HCT116 (cell line): Measurements from ENCODE around the gene CETN2.

Experiments used
- CEBPB ChIP-seq: IDR thresholded peaks from 2 replicates; pipeline ENCODE4 v1.6.1; 2012; ENCODE audit warnings: low read depth
- CTCF ChIP-seq, 3 experiments: fragments of 200-600 bp in 1 of 3; sonication (generic) in 1 of 3; IDR thresholded peaks in 2 of 3; conservative IDR thresholded peaks in 1 of 3; 2 replicates each; pipeline ENCODE4 v1.5.1; 2012 to 2017; ENCODE audit warnings: low read depth in 2 of 3, low read length in 2 of 3, antibody characterized with exemption in 1 of 3, borderline replicate concordance in 1 of 3, control low read depth in 1 of 3, mild to moderate bottlenecking in 1 of 3, mixed read lengths in 1 of 3, mixed run types in 1 of 3, moderate library complexity in 1 of 3; ENCODE audit not compliant: insufficient read depth in 1 of 3
- EZH2 ChIP-seq: fragments of 200-600 bp; sonication (generic); IDR thresholded peaks from 2 replicates; pipeline ENCODE4 v1.6.1; 2017; ENCODE audit warnings: antibody characterized with exemption, mixed run types
- EZH2phosphoT487 ChIP-seq: fragments of 200-600 bp; IDR thresholded peaks from 2 replicates; pipeline ENCODE4 v1.6.1; 2018; ENCODE audit warnings: antibody characterized with exemption, borderline replicate concordance
- POLR2A ChIP-seq: IDR thresholded peaks from 2 replicates; pipeline ENCODE4 v1.7.0; 2011; ENCODE audit warnings: borderline replicate concordance; ENCODE audit not compliant: insufficient read depth, insufficient read length; ENCODE audit errors: extremely low read depth
- RAD21 ChIP-seq: IDR thresholded peaks from 2 replicates; pipeline ENCODE4 v1.6.1; 2012; ENCODE audit warnings: low read depth, mild to moderate bottlenecking
- REST ChIP-seq: IDR thresholded peaks from 2 replicates; pipeline ENCODE4 v1.6.1; 2012; ENCODE audit warnings: low read depth

- TF ChIP-seq CTCF (IDR thresholded peaks at IDR 0.05 in 2 of 3, conservative IDR thresholded peaks at IDR 0.05 in 1 of 3; ENCODE audit: borderline replicate concordance in 1 of 3, insufficient read depth in 1 of 3, low read depth in 2 of 3, low read length in 2 of 3) = no peak
- TF ChIP-seq POLR2A = no peak
- TF ChIP-seq EZH2 = no peak
- no peak for TF ChIP-seq RAD21
- TF ChIP-seq EZH2phosphoT487 = no peak
- no peak for TF ChIP-seq REST
- no peak for TF ChIP-seq CEBPB
Measured at GRCh38 chrX:152872522-152872921, 42.0 kb upstream of the CETN2 start.
